Muscle of leg (tissue), 11 donors: Measurements from ENCODE around the gene GLIPR1. TPM values are rescaled to one million over a fixed set of nuclear protein-coding genes. Genes with fewer than 3 reads are reported as not detected.
"Not testable (repeated sequence)": the region's sequence is repeated elsewhere in the genome, so short reads cannot be mapped to it uniquely, and the experiment has no call there.

Experiments used
- DNase-seq: peaks from one replicate; pipeline ENCODE4 v3.0.0; 2013
- H3K27ac ChIP-seq: one replicate; pipeline ENCODE4 v1.5.1; 2013; ENCODE audit warnings: mild to moderate bottlenecking, low read length, control low read depth
- H3K27me3 ChIP-seq: one replicate; pipeline ENCODE4 v1.6.1; 2013; ENCODE audit warnings: low read length; ENCODE audit not compliant: control insufficient read depth, insufficient read depth
- H3K36me3 ChIP-seq: one replicate; pipeline ENCODE4 v1.6.1; 2013; ENCODE audit warnings: low read length; ENCODE audit not compliant: control insufficient read depth, insufficient read depth
- H3K4me1 ChIP-seq: one replicate; pipeline ENCODE4 v1.6.1; 2013; ENCODE audit warnings: low read length; ENCODE audit not compliant: control insufficient read depth, insufficient read depth
- H3K4me3 ChIP-seq: one replicate; pipeline ENCODE4 v1.5.1; 2013; ENCODE audit warnings: low read length, control low read depth
- H3K9me3 ChIP-seq: replicated peaks from 2 replicates; pipeline ENCODE4 v1.6.1; 2013; ENCODE audit warnings: low read depth, low read length; ENCODE audit not compliant: control insufficient read depth
- WGBS: methylation state at CpG from one replicate; pipeline ENCODE4 v1.1.5; 2013; ENCODE audit warnings: missing lambda C conversion rate; ENCODE audit not compliant: insufficient coverage; 5-methylcytosine and 5-hydroxymethylcytosine counted together
- polyA plus RNA-seq, 8 donors: library from polyadenylated mRNA; unstranded; fragments of 120-200 nt; gene quantifications; one replicate each; pipeline versions ENCODE4 v1.2.1 to v1.2.3, GENCODE V29; 2013; ENCODE audit warnings: inconsistent platforms in 1 of 8, low replicate concordance in 1 of 8; ENCODE audit not compliant: insufficient read length in 8 of 8, insufficient read depth in 1 of 8
- total RNA-seq: library from RNA; stranded (reverse); fragments of 120-200 nt; gene quantifications from one replicate; pipeline ENCODE4 v1.2.4, GENCODE V29; 2013

Gene GLIPR1
- total and polyA plus RNA-seq, 9 donors, result 8.0 to 21.2 (median 10.0) TPM

DNA sequence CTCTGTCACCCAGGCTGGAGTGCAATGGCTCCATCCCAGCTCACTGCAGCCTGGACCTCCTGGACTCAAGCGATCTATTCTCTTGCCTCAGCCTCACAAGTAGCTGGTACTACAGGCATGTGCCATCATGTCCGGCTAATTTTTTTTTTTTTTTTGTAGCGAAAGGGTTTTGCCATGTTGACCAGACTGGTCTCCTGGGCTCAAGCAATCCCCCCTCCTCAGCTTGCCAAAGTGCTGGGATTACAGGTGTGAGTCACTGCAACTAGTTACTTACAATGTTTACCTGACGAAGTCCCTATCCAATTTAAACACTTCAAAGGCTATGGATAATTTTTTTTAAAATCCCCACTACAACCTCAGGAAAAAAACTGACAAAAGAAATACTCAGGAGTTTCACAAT lies 29.1 kb downstream of the GLIPR1 start:
- no peak for DNase-seq
- Histone ChIP-seq H3K4me1 (no peaks in the 10 kb centered on the region), H3K9me3 (no peaks in the 10 kb centered on the region), H3K4me3 (no peak overlapping the region), H3K27ac (no peak overlapping the region), H3K36me3 (peaks cover 2% of the 10 kb centered on the region), H3K27me3 (no peaks in the 10 kb centered on the region)
- WGBS, result 88% methylated on average over 1 of the region's 4 CpGs

DNA sequence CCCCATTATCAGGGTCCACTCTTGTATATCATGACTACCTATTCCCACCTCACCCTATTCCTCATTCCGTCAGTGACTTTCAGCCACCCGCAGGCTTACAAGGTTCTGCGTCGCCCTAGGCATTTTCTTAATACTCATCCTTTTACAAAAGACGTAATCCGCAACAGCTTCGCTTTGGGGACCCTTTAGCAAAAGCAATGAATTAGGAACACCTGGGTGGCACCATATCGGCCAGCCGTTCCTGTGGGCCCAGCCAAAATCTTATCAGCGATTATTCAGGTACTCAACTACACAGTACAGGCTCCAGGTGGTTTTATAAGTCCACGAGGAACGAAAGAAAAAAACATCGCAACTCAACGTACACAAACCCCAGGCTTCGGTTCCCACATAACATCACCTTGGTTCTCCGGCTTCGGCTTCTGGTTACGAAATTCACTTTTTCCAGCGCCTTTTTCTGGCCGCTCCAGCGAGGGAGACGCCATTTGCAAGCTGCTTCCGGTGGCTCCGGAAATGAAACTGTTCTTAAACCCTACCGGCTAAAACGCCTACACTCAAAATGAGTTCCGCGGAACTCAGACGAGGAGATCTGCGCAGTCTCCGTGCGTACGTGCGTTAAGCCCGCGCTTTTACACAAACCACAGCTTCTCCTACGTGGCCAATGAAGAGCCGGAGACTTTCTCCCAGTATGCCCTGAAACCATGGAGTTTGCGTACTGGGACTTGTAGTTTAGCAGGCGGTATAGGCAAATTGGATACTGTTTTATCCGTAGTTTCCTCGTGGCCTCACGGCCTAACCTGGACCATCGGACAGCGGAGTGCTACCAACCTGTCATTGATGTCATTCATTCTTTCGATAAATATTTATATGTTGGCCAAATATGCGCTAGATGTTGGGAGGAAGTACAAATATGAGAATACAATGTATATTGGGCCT lies 30.8 kb downstream of the GLIPR1 start, which contains the start of gene KRR1:
Gene KRR1, minus strand, starts transcription at position 494 of the 933 bp plus-strand sequence. Its CDS starts 12 bp downstream, at position 482.
- no peaks in the 10 kb centered on the region for H3K36me3 ChIP-seq
- H3K9me3 ChIP-seq, result no peaks in the 10 kb centered on the region
- peak within 1 kb of the TSS; percentile 87 for H3K27ac ChIP-seq
- under 1% methylated on average over 29 of the region's 47 CpGs for WGBS
- DNase-seq, result peak; percentile 100
- H3K4me3 ChIP-seq, result peak within 1 kb of the TSS; percentile 96
- H3K4me1 ChIP-seq, result no peaks in the 10 kb centered on the region
- no peaks in the 10 kb centered on the region for H3K27me3 ChIP-seq

DNA sequence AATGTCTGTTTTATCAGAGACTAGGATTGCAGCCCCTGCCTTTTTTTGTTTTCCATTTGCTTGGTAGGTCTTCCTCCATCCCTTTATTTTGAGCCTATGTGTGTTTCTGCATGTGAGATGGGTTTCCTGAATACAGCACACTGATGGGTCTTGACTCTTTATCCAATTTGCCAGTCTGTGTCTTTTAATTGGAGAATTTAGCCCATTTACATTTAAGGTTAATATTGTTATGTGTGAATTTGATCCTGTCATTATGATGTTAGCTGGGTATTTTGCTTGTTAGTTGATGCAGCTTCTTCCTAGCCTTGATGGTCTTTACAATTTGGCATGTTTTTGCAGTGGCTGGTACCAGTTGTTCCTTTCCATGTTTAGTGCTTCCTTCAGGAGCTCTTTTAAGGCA lies 40.7 kb downstream of the GLIPR1 start:
- not testable (repeated sequence) for H3K27me3 ChIP-seq, H3K36me3 ChIP-seq, H3K9me3 ChIP-seq, H3K4me3 ChIP-seq, H3K4me1 ChIP-seq, DNase-seq, H3K27ac ChIP-seq

DNA sequence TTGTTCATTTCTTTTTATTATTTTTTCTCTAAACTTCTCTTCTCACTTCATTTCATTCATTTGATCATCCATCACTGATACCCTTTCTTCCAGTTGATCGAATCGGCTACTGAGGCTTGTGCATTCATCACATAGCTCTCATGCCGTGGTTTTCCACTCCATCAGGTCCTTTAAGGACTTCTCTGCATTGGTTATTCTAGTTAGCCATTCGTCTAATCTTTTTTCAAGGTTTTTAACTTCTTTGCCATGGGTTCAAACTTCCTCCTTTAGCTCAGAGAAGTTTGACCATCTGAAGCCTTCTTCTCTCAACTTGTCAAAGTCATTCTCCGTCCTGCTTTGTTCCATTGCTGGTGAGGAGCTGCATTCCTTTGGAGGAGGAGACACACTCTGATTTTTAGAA lies 41.6 kb downstream of the GLIPR1 start:
- not testable (repeated sequence) for H3K36me3 ChIP-seq, H3K27me3 ChIP-seq, H3K4me3 ChIP-seq, DNase-seq, H3K4me1 ChIP-seq, H3K9me3 ChIP-seq, H3K27ac ChIP-seq
- WGBS, result 95% methylated on average over 2 of the region's 5 CpGs

DNA sequence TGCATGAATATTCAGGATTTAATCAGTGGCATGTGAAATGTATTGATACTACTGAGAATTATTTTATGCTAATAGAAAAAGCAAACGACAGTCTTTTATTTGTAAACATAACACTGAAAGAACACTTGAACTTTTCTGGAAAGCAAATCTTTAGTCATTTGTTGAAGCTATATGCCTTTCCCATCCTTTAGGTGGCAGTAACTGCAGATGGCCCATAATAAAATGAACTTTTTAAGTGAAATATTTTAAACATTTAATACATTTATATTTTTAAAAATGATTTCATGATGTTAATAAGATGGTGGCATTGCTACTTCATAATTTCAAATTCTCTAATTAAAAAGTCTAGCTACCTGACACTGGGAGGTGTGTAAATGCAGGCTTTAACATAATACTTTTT lies 44.7 kb downstream of the GLIPR1 start:
- Histone ChIP-seq H3K27me3 (no peaks in the 10 kb centered on the region), H3K36me3 (no peaks in the 10 kb centered on the region), H3K27ac (no peak overlapping the region), H3K9me3 (no peaks in the 10 kb centered on the region), H3K4me1 (peaks cover 4% of the 10 kb centered on the region), H3K4me3 (no peak overlapping the region)
- DNase-seq, result no peak
- no CpG with 5 or more reads among the region's 1 CpG for WGBS

DNA sequence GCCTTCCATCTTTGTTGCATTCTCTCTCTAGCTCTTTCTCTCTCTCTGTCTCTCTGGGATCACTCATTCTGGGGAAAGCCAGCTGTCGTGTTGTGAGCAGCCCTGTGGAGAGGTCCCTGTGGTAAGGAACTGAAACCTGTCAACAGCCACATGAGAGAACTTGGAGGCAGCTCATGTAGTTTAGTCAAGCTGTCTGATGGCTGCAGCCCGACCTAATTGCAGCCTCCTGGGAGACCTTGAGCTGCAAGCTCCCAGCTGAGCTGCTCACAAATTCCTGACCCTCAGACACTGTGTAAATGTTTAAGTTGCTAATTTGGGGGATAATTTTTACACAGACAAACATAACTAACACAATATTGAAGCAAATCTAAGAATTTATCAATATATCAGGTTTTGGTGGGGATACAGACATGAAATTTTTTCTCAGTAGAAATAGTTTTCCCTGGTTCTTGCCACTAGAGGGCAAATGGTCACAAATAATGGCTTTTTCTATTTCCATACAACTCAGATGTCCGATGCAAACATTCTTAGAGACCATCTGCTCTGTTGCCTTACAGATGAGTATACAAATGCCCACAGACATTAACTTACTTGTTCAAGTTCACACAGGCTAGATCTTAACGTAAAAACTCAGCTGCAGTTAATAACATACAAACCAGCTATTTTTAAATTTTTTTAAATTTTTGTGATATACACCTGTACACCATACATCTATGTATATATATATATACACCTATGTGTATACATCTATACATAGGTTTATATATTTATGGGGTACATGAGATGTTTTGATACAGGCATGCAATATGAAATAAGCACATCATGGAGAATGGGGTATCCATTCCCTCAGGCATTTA lies 46.3 kb downstream of the GLIPR1 start:
- 0% methylated on average over 2 of the region's 4 CpGs for WGBS
- H3K4me1 ChIP-seq, result peaks cover 4% of the 10 kb centered on the region
- no peaks in the 10 kb centered on the region for H3K27me3 ChIP-seq
- DNase-seq, result peak; percentile 81
- no peak overlapping the region for H3K4me3 ChIP-seq
- H3K9me3 ChIP-seq, result no peaks in the 10 kb centered on the region
- H3K27ac ChIP-seq, result no peak overlapping the region
- no peaks in the 10 kb centered on the region for H3K36me3 ChIP-seq

DNA sequence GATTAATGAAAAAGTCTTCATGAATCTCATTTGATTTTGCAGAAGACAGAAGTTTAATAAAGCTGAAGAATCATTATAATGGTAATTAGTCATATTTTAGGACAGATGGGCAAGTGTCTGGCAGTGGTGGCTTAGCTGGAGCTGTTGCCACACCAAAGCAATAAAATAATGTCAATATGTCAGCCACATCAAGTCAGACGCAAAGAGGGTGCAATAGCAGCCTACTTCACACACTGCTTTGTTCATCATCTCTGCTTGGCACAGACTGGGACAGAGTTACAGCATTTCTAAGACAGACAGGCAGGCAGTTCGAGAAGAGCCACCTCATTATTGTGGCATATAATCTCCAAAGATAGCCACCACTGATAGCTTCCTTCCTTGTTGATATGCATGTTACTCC lies 47.7 kb downstream of the GLIPR1 start:
- 45% methylated on average over 2 of the region's 2 CpGs for WGBS
- Histone ChIP-seq H3K4me1 (peaks cover 4% of the 10 kb centered on the region), H3K36me3 (no peaks in the 10 kb centered on the region), H3K27me3 (no peaks in the 10 kb centered on the region), H3K4me3 (no peak overlapping the region), H3K9me3 (no peaks in the 10 kb centered on the region), H3K27ac (no peak overlapping the region)
- DNase-seq, result no peak

DNA sequence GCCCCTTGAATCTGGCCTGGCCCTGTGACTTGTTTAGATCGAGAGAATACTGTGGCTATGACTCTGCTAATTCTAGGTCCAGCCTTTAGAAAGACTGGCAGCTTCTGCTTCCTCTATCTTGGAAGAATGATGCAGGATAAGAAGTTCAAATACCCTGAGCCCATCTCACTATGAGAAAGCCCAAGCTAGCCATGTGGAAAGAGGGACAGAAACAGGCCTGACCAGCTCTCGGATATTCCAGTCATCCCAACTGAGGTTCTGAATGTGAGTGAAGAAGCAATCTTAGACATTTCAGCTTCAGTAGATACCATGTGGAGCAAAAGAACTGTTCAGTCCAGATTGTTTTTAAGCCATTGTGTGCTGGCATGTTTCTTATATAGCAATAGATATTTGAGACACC lies 48.1 kb downstream of the GLIPR1 start:
- H3K4me1 ChIP-seq, result peaks cover 4% of the 10 kb centered on the region

DNA sequence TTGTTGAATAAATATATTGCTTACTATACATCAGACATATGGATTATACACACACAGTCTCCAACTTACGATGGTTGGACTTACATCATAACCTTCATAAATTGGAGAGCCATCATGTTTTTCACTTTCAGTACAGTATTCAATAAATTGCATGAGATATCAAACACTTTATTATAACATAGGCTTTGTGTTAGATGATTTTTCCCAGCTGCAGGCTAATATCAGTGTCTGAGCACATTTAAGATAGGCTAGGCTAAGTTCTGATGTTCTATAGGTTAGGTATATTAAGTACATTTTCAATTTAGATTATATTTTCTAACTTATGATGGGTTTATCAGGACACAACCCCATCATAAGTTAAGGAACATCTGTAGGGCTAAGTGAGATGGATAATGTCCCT lies 48.8 kb downstream of the GLIPR1 start:
- Histone ChIP-seq H3K27me3 (no peaks in the 10 kb centered on the region), H3K9me3 (no peaks in the 10 kb centered on the region), H3K4me3 (no peak overlapping the region), H3K36me3 (no peaks in the 10 kb centered on the region), H3K4me1 (peaks cover 4% of the 10 kb centered on the region), H3K27ac (no peak overlapping the region)
- DNase-seq, result no peak
- WGBS, result no CpG with 5 or more reads among the region's 1 CpG

More for the DNA sequence above, 48.1 kb downstream of the GLIPR1 start:
- no CpG with 5 or more reads among the region's 2 CpGs for WGBS
- no peak for DNase-seq
- no peaks in the 10 kb centered on the region for H3K36me3 ChIP-seq
- H3K9me3 ChIP-seq, result no peaks in the 10 kb centered on the region
- no peak overlapping the region for H3K27ac ChIP-seq
- H3K27me3 ChIP-seq, result no peaks in the 10 kb centered on the region
- H3K4me3 ChIP-seq, result no peak overlapping the region

DNA sequence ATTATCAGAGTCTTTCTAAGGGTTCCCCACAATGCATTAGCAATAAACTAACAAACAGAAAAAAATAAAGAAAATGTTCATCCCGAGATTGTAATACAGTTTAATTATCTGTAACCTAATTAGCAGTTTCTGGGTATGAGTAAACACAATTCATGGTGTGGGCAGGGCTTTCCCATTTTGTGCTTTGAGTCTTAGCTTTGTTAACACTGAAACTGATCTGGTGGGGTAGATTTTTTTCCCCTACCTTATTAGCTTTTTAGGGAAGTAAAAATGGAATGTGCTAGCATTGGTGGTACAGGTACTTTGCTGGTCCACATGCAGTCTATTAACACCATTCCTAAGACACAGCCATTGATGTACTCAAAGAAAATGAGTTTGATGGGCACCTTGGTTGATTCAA lies 49.3 kb downstream of the GLIPR1 start:
- Histone ChIP-seq H3K4me1 (peaks cover 4% of the 10 kb centered on the region), H3K27ac (no peak overlapping the region)
- no CpG with 5 or more reads among the region's 1 CpG for WGBS

More for the DNA sequence above, 49.3 kb downstream of the GLIPR1 start:
- Histone ChIP-seq H3K9me3 (no peaks in the 10 kb centered on the region), H3K36me3 (no peaks in the 10 kb centered on the region), H3K4me3 (no peak overlapping the region), H3K27me3 (no peaks in the 10 kb centered on the region)
- DNase-seq, result no peak
